Fibroblast of the aortic adventitia (primary cell): ENCODE results near the gene P4HA2. TPM values are rescaled to one million over a fixed set of nuclear protein-coding genes. Genes with fewer than 3 reads are reported as not detected.
A peak's percentile ranks its signal among the peaks of the same experiment; 100 is the strongest.

Source experiments
- DNase-seq: peaks from one replicate; pipeline ENCODE4 v3.0.0-alpha.2; 2010; ENCODE audit warnings: low read depth
- H3K4me3 ChIP-seq: 2 replicates; pipeline ENCODE4 v1.5.1; 2011; ENCODE audit warnings: low read depth, mild to moderate bottlenecking, control low read depth, low read length, moderate library complexity
- total RNA-seq: library from RNA; depleted of rRNA; stranded (reverse); fragments of >200 nt; gene quantifications from 2 replicates; pipeline ENCODE4 v1.2.3, GENCODE V29; 2012; ENCODE audit warnings: low replicate concordance
- TF ChIP-seq, protein P1 (sequence below): IDR thresholded peaks from 2 replicates; pipeline ENCODE4 v1.5.1; 2011; ENCODE audit warnings: mild to moderate bottlenecking, low read length, control low read depth, inconsistent platforms; ENCODE audit not compliant: insufficient read depth

The P4HA2 gene
- total RNA-seq, result 104 and 293 TPM in 2 replicates

DNA sequence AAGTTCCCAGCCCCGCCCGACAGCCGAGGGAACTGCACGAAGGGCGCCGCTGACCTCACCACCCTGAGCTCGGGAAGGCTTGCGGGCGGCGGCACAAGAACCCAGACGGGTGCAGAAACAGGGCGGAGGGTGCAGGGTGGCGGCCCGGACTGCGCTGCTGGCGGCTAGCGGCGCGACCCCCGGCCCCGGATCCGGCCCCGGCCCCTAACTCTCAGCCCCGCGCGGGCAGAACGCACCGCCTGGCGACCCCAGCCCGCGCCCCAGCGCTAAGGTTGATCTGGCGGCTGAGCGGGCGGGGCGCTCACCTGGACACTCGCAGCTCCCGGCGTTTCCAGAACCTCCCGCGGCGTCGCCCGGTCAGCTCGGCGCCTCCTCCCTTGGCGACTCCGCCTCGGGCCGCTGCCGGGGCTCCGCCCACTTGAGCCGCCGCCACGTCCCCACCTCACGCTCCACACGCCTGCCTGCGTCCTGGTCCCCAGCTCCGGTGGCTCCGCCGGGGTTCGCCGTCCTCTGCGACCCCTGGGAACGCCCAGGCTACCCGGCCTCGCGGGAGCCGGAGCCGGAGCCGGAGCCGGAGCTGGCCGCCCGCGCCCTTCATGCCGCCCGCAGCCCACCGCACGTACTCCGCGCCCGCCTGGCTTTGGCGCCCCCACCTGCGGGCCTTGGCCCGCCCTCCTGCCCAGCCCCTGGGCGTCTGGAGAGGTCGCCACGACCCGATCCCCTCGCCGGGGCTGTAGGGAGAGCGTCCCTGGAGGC lies at the start of gene P4HA2:
TSS of gene P4HA2 (minus strand) at position 369 of the 756 bp plus-strand sequence. CDS start 9,227 bp downstream, outside the sequence.
- peak within 1 kb of the TSS; percentile 65 for H3K4me3 ChIP-seq
- TF ChIP-seq, protein P1, sequence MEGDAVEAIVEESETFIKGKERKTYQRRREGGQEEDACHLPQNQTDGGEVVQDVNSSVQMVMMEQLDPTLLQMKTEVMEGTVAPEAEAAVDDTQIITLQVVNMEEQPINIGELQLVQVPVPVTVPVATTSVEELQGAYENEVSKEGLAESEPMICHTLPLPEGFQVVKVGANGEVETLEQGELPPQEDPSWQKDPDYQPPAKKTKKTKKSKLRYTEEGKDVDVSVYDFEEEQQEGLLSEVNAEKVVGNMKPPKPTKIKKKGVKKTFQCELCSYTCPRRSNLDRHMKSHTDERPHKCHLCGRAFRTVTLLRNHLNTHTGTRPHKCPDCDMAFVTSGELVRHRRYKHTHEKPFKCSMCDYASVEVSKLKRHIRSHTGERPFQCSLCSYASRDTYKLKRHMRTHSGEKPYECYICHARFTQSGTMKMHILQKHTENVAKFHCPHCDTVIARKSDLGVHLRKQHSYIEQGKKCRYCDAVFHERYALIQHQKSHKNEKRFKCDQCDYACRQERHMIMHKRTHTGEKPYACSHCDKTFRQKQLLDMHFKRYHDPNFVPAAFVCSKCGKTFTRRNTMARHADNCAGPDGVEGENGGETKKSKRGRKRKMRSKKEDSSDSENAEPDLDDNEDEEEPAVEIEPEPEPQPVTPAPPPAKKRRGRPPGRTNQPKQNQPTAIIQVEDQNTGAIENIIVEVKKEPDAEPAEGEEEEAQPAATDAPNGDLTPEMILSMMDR, result peak; percentile 38
- peak; percentile 70 for DNase-seq

DNA sequence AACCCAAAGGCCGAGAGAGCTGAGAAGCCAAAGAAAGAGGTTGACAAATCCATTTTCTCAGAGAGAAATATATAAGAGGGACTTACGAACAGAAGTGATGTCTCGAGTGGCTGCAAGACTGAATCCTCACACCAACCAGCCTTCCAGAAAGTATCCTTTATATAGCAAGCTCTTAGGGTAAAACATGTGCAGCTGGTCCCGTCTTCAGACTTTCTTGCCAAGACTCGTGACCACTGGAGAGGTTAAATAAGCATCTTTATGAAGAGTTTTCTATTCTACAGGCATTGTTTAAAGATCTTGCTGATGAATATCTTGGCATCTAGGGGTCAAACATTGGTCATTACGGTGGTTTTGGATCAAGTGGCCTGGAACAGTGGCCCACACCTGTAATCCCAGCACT lies 49.6 kb upstream of the P4HA2 start:
- no peak overlapping the region for H3K4me3 ChIP-seq
- DNase-seq, result no peak
- TF ChIP-seq, protein P1, result no peak

DNA sequence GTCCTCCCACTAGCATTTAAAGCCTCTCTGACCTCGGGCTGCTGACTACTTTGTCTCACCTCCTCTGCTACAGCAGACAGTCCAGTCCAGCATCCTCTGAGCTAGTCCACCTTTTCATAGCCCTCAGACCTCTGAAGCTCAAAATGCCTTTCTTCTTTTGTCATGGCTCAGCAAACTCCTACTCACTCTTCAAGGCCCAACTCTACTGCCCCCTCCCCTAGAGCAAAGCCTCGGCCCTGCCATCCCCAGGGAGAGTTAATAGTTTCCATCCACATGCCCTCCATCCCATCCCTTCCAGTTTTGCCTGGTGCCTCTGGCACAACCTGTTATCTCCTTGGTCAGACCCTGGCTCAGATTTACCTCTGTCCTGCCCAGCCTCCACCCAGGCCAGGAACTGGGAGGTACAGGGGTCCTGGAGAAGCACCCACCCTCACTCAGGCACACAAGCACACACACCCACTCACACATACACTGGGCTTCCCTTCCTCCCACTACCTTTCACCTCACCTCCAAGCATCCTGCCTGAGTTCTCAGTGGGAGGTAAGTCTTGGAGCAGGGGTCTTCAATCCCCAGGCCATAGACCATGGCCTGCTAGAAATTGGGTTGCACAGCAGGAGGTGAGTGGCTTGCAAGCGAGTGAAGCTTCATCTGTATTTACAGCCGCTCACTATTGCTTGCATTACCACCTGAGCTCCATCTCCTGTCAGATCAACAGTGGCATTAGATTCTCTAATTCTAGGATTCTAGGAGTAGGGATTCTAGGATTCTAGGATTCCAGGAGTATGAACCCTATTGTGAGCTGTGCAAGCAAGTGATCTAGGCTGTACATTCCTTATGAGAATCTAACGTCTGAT lies 47.9 kb upstream of the P4HA2 start:
- TF ChIP-seq, protein P1, result no peak
- DNase-seq, result no peak
- H3K4me3 ChIP-seq, result no peak overlapping the region

DNA sequence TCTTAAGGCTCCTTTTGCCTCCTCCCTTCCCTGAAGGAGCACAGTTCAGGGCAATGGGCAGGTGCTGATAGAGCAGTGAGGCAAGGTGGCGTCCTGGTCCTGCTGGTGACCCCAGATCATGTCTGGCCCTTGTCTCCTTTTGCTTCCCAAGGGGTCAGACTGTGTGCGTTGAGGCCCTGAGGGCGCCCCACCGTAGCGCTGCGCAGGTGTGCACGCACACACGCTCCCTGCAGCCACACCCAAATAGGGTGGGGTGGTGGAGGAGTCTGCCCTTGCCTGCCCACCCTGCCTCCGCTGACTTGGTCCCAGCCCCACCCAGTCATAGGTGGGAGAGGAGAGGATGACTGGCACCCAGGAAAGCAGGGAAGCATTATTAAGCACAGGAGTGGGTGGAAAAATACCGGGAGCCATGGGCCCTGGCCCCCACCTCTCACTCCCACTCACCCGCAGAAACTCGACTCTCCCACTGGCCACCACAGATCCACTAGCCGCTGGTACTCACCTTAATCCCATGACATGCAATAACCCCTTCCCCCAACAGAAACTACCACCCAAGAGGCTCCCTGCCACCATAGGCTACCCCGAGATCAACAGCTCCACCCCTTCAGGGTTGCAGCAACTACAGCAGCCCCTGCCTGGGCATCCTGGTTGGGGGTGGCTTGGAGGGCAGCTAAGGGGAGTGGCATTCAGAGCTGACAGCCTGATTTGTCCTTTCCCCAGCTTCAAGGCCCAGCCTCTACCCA lies 46.6 kb upstream of the P4HA2 start:
- TF ChIP-seq, protein P1, result no peak
- H3K4me3 ChIP-seq, result no peak overlapping the region
- DNase-seq, result no peak

DNA sequence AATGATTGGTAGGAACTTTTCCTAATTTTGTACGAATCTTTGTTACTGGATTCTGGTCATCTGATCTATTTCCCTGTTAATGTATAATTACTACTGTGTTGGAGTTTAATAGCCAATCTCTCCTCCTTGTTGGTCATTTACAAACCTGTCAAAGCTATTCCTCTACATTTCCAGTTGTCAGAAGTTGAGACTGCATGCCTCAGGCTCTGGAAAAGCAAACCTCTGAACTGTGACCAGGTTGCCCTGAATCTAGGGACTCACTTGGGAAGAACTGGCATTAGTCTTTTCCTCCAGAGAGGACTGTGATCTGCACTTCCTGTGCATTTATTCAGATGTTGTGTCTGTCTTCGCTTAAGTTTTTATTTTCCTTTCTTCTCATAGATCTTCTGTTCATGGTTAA lies 46.0 kb upstream of the P4HA2 start:
- no peak for DNase-seq
- H3K4me3 ChIP-seq, result no peak overlapping the region
- TF ChIP-seq, protein P1, result no peak
